Measurements from ENCODE around the gene TWSG1. TPM values are rescaled to one million over a fixed set of nuclear protein-coding genes. Genes with fewer than 3 reads are reported as not detected.
A peak's percentile ranks its signal among the peaks of the same experiment; 100 is the strongest.

TWSG1 gene
- total RNA-seq, 1 donor from 2014 or later: 4.8 TPM

- Mint-ChIP-seq H3K4me3 (peak overlapping the region; percentile 79), H3K36me3 (ENCODE audit: low read depth) (no peaks in the 10 kb centered on the region), H3K27me3 (no peaks in the 10 kb centered on the region), H3K27ac (no peak overlapping the region), H3K9me3 (no peaks in the 10 kb centered on the region), H3K4me1 (peaks cover 20% of the 10 kb centered on the region)
- intact Hi-C loops (cut with micrococcal nuclease): loop anchor here (1.0 to 10.0 kb wide), 11 partner anchors 70 to 1190 kb away; partner anchors contain the start of genes ANKRD12, NAPG, NDUFV2 and RAB12
- ATAC-seq (ENCODE audit: low read depth): peak; percentile 34
- ChIA-PET CTCF (interaction anchor here (1.0 kb wide), 1 partner anchor 262 kb away, joined by 3 read pairs; no protein-coding TSS in a partner anchor), POLR2A (interaction anchor here (1.3 to 1.6 kb wide), 3 partner anchors 140 to 579 kb away, joined by 5 to 7 read pairs (median 6); partner anchors contain the start of genes ANKRD12, RALBP1 and VAPA)
- DNase-seq: no peak
- TF ChIP-seq CTCF (IDR thresholded peaks at IDR 0.05): no peak
Observed at GRCh38 chr18:9334973-9335696, 562 bp downstream of the TWSG1 start.

DNA sequence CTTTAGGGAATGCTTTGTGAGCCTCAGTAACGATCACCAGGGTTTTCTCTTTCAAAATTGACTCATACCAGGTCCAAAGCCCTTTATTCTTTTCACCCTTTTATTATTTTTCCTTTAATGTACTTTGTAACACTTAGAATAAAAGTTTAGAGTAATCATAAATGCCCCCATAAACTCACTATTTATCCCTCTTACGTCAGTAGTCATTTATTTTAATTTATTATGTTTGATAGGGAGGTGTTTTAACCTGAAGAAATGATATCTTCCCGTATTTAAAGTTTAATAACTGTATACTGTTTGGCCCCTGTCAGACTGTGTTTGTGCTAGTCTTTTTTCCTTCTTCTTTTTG, 1.1 kb downstream of the TWSG1 start:
- CTCF ChIA-PET: no interaction called here
- Mint-ChIP-seq H3K36me3 (ENCODE audit: low read depth) (peaks cover 4% of the 10 kb centered on the region), H3K4me1 (peaks cover 23% of the 10 kb centered on the region), H3K9me3 (no peaks in the 10 kb centered on the region), H3K27me3 (no peaks in the 10 kb centered on the region), H3K4me3 (peak overlapping the region; percentile 79), H3K27ac (no peak overlapping the region)
- TF ChIP-seq CTCF (IDR thresholded peaks at IDR 0.05): no peak
- DNase-seq (no peak), ATAC-seq (ENCODE audit: low read depth) (no peak)
- intact Hi-C loops (cut with micrococcal nuclease): loop anchor here (1.0 to 10.0 kb wide), 3 partner anchors 69 to 1189 kb away; partner anchors contain the start of gene NAPG
- POLR2A ChIA-PET: no interaction called here

- ATAC-seq (ENCODE audit: low read depth): no peak
- Mint-ChIP-seq H3K4me1 (peaks cover 23% of the 10 kb centered on the region), H3K27ac (no peak overlapping the region), H3K4me3 (no peak overlapping the region), H3K27me3 (no peaks in the 10 kb centered on the region), H3K9me3 (no peaks in the 10 kb centered on the region), H3K36me3 (ENCODE audit: low read depth) (peaks cover 6% of the 10 kb centered on the region)
- CTCF ChIA-PET: no interaction called here
- POLR2A ChIA-PET: no interaction called here
- no peak for TF ChIP-seq CTCF (IDR thresholded peaks at IDR 0.05)
- intact Hi-C loops (cut with micrococcal nuclease): loop anchor here (10.0 kb wide), 1 partner anchor 1188 kb away; the partner anchor contains the start of gene NAPG
- no peak for DNase-seq
Observed at GRCh38 chr18:9336827-9337226, 2.3 kb downstream of the TWSG1 start.

DNA sequence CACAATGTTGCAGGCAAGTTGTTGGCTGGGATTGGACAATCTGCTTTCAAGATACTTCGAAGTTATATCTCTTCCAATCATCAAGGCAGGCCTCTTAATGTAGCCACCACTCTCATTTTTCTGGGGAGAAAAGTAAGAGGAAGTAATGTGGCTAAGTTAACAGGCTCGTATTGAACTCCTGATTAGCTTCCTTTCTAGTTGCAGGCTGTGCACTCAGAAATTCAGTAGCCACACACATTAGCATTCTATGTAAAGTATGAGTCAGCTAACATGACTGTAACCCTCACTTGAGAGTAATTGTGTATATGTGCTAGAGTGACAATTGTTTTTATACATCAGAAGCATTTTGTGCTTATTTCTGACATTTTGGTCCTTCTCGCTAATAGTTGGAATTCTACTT, 3.3 kb downstream of the TWSG1 start:
- ChIA-PET POLR2A (interaction anchor here (0.6 kb wide), 1 partner anchor 203 kb away, joined by 4 read pairs; no protein-coding TSS in a partner anchor), CTCF (no interaction called here)
- Mint-ChIP-seq H3K4me3 (no peak overlapping the region), H3K27me3 (no peaks in the 10 kb centered on the region), H3K4me1 (peaks cover 23% of the 10 kb centered on the region), H3K9me3 (no peaks in the 10 kb centered on the region), H3K27ac (no peak overlapping the region), H3K36me3 (ENCODE audit: low read depth) (peaks cover 6% of the 10 kb centered on the region)
- intact Hi-C loops (cut with micrococcal nuclease): loop anchor here (10.0 kb wide), 1 partner anchor 1187 kb away; the partner anchor contains the start of gene NAPG
- DNase-seq: no peak
- no peak for TF ChIP-seq CTCF (IDR thresholded peaks at IDR 0.05)
- ATAC-seq (ENCODE audit: low read depth): no peak

DNA sequence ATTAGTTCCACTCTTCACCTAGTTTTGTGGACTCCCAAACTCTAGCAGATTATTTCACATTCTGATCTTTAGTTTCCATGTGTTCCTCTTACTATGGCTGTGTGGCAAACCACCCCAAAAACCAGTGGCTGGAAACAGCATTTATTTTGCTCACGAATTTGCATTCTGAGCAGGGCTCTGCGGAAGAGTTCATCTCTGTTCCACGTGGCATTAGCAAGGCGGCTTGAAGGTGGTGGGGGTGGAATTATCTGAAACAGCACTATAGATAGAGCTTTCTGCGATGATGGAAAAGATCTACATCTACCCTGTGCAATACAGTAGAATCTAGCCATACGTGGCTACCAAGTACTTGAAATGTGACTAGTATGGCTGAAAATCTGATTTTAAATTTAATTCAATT, 5.9 kb downstream of the TWSG1 start:
- no peak for ATAC-seq (ENCODE audit: low read depth)
- TF ChIP-seq CTCF (IDR thresholded peaks at IDR 0.05): no peak
- Mint-ChIP-seq H3K9me3 (peaks cover 2% of the 10 kb centered on the region), H3K27ac (no peak overlapping the region), H3K36me3 (ENCODE audit: low read depth) (peaks cover 9% of the 10 kb centered on the region), H3K4me1 (peaks cover 13% of the 10 kb centered on the region), H3K4me3 (no peak overlapping the region), H3K27me3 (no peaks in the 10 kb centered on the region)
- intact Hi-C loops (cut with micrococcal nuclease): no loop called here
- no peak for DNase-seq
- POLR2A ChIA-PET: no interaction called here
- CTCF ChIA-PET: no interaction called here

Data from activated B cell treated with CpG ODN at 0.5 μM for 24 hours (primary cell).